NCI-H82 (cell line): Measurements from ENCODE around the gene PRCC.

Experiments
- DNase-seq: peaks from one replicate; lab custom pipeline; 2025; lab: John Stamatoyannopoulos, UW

The PRCC gene

DNA sequence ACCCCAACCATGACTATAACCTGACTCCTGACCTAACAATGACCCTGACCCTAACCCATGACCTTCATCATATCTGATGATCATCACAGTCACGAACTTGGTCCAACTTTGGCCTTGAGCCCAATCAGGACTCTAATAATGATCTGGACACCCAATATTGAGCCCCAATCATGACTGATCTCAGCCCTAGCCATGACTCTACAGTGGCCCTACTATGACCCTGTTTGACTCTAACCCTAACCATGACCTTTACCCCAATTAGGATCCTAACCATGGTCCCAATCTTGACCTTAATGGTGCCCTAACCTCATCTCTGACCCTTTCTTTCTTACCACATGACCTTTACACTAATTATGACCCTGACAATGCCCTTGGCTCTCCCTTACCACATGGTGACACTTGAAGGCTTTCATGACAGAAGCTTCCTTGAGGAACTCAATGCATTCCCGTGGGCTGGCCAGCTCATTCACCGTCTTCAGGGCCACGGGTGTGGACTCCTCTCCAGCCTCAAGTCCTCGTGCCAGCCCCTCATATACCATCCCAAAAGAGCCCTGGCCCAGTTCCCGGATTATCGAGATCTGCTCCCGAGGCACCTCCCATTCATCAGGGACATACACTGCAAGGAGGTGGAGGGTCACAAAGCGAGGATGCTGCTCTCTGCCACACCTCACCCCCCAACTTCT lies 75.4 kb downstream of the PRCC start:
- DNase-seq: no peak

DNA sequence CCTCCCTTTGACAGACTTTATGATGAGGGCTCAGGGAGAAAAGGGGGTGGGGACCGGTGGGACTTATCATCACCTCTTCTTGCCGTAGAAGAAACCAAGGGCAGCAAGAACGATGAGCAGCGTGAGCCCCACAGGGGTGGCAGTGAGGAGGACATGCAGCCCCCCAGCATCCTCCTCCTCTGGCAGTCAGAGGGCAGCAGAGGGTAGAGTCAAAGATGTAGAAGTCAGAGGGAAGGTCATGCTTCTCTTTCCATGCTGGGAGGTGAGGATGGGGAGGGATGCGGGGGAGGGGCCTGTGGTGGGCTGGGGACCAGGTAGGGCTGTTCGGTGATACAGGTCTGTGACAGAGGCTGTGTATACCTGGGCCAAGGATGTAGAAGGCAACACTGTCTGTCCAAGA lies 76.8 kb downstream of the PRCC start:
- no peak for DNase-seq

DNA sequence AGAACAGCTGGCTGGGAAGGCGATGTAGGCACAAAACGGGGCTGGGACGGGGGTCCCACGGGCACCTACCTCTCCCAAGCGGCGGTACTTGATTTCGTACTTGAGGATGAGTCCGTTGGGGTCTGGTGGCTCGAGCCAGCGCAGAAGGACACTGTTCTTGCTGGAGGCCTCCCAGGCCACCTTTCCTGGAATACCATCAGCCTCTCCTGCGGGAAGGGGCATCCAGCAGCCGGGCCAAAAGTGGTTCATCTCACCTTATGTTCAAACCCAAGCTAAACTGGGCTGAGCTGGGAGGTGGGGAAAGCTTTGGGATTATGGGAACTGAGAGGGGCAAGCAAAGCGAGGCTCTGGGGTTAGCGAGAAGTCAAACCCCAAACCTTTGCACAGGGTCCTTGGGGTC lies 77.3 kb downstream of the PRCC start:
- no peak for DNase-seq

DNA sequence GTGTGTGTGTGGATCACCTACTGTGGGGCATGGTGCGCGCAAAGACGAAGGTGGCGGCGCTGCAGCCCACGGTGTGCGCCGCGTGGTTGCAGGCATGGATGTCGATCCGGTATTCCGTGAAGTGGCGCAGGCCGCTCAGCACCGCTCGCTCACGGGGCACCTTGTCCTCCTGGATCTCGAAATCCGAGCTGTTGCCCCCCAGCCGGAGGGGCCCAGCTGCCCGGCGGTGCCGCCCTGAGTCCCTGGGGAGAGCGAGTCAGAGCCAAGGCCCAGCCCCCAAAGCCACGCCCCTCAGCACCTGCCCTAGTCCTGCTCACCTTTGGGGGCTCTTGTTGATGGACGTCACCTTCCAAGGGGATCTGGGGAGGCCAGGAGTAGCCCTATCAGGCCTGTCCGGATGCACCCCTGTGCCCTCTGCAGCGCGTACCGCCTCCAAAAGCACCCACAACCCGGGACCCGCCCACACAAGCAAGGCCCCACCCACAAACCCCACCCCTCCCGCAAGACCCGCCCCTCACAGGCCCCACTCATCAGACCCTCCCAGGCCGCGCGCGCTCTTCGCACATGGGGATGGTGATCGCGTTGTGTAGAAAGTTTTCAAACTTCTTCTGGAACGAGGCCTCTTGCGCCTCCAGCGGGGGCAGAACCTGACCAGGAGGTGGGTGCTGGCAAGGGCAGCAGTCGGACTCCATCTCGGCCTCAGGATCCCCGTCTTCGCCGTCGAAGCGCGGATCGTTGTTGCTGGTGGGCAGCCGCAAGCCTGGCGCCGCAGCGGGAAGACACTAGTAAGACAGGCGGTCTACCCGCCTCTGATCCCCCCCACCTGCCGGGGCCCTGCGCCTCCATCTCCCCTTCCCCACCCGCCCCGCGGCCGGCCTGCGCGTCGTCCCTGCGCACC lies 78.0 kb downstream of the PRCC start:
- peak; percentile 69 for DNase-seq

DNA sequence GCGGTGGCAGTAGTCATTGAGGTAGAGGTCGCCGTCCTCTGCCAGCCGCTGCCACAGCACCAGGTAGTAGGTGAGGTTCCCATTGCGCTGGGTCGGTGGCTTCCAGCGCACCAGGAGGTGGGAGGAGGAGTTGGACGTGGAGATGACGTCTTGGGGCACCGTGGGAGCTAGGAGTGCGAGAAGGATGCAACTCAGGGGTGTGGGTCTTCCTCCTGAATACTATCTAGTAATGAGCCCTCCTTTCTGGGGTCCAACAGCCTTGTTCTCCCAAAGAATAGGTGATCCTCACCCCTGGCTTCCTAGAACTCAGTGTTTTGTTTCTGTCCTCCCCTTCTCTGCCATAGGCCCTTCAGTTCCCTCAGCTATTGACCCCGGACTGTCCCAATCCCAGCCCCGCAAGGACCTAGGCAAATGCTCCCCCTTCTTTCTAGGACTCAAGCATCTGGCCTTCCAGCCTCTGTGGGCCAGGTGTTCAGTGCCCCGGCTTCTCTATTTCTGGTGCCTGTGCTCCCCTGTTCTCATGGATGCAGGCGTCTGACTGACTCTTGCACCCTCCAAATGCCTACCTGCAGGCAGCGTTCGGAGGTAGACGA lies 78.7 kb downstream of the PRCC start:
- no peak for DNase-seq

DNA sequence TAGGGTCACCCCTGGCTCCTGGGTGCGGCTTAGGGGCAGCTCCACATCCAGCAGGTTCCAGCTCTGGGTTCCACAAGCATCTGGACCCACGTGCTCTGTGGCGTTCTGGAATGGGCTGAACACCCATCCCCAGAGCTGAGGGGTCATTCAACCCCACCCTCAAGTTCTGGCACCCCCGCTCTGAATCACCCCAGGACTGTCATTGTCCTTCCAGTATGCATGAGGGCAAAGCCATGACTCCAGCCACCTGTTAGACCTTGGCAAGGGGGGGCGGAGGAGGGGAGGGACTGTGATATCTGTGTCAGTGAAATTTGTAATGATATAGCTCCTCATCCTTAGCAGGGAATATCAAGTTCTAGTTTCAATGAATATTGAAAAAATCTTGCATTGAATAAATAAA lies 79.3 kb downstream of the PRCC start:
- DNase-seq: no peak

DNA sequence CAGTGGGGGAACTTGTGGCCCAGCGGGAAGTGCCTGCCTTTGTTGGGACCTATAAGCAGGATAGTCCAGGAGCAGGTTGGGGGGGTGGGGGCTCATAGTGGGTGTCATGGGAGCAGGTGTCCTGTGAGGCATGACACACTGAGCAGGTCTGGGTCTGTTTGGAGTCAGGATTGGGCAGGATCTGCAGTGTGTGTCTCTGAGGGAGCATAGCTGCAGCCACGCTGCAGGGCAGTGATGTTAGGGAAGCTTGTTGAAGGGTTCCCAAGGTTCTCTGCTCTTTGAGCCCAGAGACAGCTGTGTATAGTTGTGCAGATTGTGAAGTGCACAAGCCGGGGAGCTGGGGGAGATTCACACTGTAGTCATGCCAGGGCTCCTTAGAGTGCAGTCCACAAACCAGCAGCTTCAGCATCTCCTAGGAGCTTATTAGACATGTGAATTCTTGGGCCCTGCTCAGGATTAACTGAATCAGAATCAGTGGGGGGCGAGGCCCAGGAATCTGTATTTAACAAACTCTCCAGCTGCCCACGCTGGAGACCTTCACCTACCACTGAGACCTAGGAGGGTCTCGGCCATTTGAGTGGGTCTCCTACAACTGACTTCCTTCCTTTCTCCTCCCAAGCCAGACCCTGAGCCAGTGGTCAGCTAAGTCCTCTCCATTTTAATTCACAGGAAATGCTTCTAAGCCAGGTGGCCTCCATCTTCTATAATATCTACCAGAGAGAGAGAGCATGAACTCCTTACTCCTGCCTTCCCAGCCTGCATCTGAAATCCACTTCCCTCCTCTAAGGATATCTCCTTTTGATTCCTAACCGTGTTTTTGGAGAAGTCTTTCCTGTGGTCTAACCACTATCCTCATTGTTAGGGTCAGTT lies 80.5 kb downstream of the PRCC start:
- no peak for DNase-seq

DNA sequence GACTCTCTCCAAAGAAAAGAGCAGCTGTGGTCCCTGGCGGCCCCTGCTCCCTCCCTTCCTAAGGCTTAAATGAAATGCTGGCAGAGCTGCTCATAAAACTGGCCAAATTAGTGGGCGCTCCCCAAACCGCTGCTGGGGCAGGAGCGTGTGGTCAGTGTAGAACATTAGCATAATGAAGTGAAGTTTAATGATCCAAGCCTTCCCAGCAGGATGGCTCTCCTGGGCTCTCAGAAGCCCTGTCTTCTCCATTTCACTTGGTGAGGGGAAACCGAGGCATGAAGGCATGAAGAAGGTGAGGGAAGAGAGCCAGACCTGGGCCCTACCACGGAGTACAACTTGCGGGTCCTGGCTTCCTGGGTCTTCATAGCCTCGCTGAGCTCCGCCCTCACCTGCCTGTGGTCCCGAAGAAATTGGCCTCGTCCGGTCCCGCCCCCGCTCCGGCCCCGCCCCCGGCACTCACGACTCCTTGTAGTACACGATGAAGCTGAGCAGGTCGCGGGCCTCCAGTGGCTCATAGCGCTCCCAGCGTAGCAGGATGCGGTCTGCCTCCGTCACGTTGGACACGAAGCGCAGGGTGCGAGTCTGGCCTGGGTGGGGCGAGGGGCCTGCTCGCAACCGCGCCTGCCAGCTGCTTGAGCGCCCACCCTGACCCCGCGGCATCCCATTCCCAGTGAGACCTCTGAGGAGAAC lies 81.3 kb downstream of the PRCC start:
- no peak for DNase-seq

DNA sequence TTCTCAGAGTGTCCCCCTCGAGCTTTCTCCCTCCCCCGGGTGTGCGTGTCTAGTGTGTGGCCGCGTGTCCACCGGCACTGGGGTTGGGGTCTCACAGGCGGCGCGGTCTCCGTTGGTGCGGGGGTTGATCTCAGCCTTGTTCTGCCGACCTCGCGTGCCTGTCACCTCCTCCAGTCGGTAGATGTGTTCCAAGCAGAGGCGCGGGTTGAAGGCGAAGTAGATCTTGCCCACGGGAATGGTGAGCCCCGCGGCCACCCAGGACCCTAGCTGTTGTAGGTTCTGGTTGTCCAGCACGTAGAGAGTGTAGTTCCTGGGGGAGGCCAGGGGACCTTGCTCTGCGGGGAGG lies 81.8 kb downstream of the PRCC start:
- DNase-seq: no peak
